ELR (cell line): Measurements from ENCODE around the gene CD164L2.
"Not testable (repeated sequence)": the region's sequence is repeated elsewhere in the genome, so short reads cannot be mapped to it uniquely, and the experiment has no call there.

ENCODE experiments used
- DNase-seq: peaks from one replicate; pipeline ENCODE4 v3.0.0-alpha.2; 2015; ENCODE audit warnings: low read depth

Gene CD164L2

DNA sequence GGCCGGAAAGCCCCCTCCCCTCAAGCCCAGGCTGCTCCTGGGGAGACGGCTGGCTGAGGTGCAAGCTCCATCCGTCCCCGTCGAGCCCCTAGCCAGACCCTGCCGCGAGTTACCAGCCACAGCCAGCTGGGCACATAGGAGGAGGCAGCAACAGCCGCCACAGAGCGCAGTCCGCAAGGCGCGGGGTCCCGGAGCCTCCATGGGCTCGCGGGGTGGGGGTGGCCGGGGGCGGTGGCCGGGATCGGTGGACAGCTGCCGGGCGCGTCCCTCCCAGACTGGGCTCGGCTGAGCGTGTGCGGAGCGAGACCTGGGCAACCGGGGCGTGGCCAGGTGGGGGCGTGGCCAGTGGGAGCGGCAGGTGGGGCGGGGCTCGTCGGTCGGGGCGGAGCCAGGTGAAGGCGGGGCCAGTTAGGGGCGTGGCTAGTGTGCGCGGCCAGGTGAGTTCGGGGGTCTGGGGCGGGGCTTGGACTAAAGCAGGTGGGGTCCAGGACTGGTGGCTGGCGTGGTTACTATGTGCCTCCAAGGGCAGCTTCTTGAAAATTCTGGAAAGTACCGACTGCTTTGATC, at the start of gene CD164L2:
Gene CD164L2, minus strand, starts transcription at position 295 of the 567 bp plus-strand sequence. Its CDS starts 94 bp downstream, at position 201.
- no peak for DNase-seq

- not testable (repeated sequence) for DNase-seq
Observed at GRCh38 chr1:27432725-27433124, 49.6 kb upstream of the CD164L2 start.

DNA sequence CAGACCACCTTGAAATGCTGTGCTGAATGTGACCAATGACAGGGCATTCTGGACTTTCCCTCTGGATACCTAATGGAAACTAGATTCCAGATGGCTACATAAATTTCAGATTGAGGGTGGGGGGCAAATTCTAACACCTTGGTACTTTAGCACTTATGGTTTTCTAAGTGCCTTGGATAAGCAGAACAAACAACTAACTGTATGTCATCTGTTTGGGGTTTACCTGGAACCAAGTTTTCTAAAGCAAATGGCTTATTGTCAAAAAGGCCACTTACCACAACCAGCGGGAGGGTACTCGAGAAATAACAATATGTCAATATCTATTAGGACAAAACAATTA, 48.4 kb upstream of the CD164L2 start:
- no peak for DNase-seq

- no peak for DNase-seq
Observed at GRCh38 chr1:27430903-27431600, 47.9 kb upstream of the CD164L2 start.

GRCh38 chr1:27429029-27429425, 45.9 kb upstream of the CD164L2 start:
- DNase-seq, result no peak

- DNase-seq, result no peak
Observed at GRCh38 chr1:27428316-27429028, 45.3 kb upstream of the CD164L2 start.

- no peak for DNase-seq
Observed at GRCh38 chr1:27427816-27428315, 44.7 kb upstream of the CD164L2 start.

DNA sequence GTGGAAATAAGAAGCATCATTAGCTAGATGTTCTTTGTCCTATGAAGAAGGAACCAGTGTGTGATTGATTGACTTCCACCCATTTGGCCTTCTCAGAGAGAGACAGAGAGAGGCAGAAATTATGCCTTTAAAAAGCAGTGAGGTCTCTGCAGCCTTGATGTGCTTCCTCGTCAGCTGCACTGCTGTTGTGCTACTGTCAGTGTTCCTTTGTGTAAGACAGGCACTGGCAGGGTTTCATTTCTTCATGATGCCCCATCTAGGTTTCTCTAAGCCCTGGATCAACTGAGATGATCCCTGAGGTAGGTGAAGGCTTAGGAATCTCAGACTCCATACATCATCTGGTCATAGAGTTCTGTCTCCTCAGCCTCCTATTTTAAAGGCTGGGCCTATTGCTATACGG, 44.2 kb upstream of the CD164L2 start:
- no peak for DNase-seq

- no peak for DNase-seq
Observed at GRCh38 chr1:27423709-27424108, 40.6 kb upstream of the CD164L2 start.

DNA sequence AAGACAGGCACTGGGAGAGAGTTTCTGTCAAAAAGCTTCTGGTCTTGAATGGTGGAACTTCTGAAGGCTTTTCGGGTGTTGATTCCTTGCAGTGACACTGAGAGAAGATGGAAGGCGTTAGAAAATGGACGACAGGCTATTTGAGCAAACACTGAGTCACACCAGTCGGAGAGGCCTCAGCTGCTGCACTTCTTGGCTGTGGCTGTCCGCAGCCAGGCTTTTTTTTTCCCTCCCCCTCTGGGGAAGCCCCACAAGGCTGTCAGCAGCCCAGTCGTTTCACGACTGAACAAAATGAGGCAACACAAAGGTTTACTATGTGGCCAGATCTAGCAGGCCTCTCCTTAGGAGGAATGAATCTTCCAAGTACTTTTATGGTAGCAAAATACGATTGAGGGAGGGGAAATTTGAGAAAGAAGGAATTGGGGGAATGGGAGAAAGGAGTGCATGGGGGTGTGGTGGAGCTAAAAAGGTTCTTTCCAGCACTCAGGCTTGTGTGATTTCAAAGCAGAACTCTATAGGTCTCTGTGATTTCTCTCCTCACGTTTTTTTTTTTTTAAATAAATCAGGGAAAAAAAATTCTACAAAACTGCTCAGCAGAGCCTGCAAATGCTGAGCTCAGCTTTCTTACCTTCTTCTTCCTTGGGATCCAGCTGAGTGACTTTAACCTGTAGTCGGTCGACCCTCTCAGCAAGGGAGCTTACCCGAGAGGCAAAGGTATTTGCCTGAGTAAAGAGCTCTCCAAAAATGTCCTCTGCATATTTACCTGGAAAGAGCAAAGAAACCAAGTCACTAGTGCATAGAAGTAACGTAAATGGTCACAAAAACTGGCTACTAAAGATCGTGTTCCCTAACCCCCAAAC, 35.4 kb upstream of the CD164L2 start:
- DNase-seq, result peak; percentile 91

GRCh38 chr1:27417713-27418112, 34.6 kb upstream of the CD164L2 start:
- no peak for DNase-seq

- DNase-seq, result peak; percentile 70
Observed at GRCh38 chr1:27416387-27417111, 33.4 kb upstream of the CD164L2 start.

- DNase-seq, result no peak
Observed at GRCh38 chr1:27414091-27414490, 31.0 kb upstream of the CD164L2 start.

DNA sequence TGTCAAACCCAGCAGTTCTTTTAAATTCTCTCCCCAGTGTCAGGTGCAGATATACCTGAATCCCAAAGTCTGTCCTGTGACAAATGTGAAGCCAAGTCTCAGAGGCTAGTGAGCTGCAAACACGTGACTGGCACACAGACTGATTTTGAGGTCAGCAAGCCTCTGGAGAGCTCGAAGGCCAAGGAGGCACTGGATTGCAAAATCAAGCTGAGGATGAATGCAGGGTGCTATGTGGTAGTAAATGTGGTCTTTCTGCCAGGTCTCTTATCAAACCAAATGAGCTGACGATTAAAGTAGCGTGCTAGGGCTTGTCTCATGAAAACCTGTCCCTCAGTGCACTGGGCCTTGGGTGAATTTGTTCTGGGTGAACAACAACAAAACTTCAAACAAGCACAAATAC, 29.9 kb upstream of the CD164L2 start:
- no peak for DNase-seq

GRCh38 chr1:27412502-27412901, 29.4 kb upstream of the CD164L2 start:
- no peak for DNase-seq

GRCh38 chr1:27410709-27411108, 27.6 kb upstream of the CD164L2 start:
- DNase-seq, result no peak

DNA sequence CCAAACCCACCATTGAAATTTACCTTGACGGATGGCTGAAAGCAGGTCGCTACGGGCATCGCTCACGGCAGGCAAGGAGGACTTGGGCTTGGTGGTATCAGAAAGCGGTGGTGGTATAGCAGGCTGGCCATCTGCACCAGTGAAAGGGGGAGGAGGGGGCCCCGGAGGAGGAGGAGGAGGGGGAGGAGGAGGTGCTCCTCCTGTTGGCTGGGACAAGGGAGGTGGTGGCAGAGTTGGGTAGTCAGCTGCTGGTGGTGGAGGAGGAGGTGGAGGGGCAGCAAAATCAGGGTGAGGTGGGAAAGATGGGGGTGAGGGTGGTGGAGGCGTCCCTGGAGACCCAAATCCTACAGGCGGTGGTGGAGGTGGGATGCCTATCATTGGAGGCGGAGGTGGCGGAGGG, 26.5 kb upstream of the CD164L2 start:
- DNase-seq, result no peak

GRCh38 chr1:27408151-27408550, 25.0 kb upstream of the CD164L2 start:
- DNase-seq, result peak; percentile 91

GRCh38 chr1:27406791-27407190, 23.7 kb upstream of the CD164L2 start:
- DNase-seq, result not testable (repeated sequence)

GRCh38 chr1:27406362-27406680, 23.2 kb upstream of the CD164L2 start:
- DNase-seq, result no peak

GRCh38 chr1:27405598-27406361, 22.6 kb upstream of the CD164L2 start:
- not testable (repeated sequence) for DNase-seq
